Fibroblast of lung (primary cell): ENCODE data around the gene CFAP119.

Experiments used
- CTCF ChIP-seq, 2 donors: IDR thresholded peaks in 1 of 2; conservative IDR thresholded peaks in 1 of 2; 1 replicate in 1 of 2; 2 replicates in 1 of 2; pipeline ENCODE4 v1.5.1; 2011 to 2012; ENCODE audit warnings: low read length in 2 of 2, control low read depth in 1 of 2, inconsistent platforms in 1 of 2, low read depth in 1 of 2, mild to moderate bottlenecking in 1 of 2
- EZH2 ChIP-seq: IDR thresholded peaks from 2 replicates; pipeline ENCODE4 v1.5.1; 2012; ENCODE audit warnings: low read length, control low read depth, mild to moderate bottlenecking; ENCODE audit errors: missing control alignments

- no peak for TF ChIP-seq CTCF (conservative IDR thresholded peaks at IDR 0.05 in 1 of 2, IDR thresholded peaks at IDR 0.05 in 1 of 2; ENCODE audit: low read depth in 1 of 2, low read length in 2 of 2)
- no peak for TF ChIP-seq EZH2
These were observed 24.5 kb upstream of the CFAP119 start for GRCh38 chr16:30786115-30786935.
